ENCODE results near the gene GIT2.

Gene GIT2

DNA sequence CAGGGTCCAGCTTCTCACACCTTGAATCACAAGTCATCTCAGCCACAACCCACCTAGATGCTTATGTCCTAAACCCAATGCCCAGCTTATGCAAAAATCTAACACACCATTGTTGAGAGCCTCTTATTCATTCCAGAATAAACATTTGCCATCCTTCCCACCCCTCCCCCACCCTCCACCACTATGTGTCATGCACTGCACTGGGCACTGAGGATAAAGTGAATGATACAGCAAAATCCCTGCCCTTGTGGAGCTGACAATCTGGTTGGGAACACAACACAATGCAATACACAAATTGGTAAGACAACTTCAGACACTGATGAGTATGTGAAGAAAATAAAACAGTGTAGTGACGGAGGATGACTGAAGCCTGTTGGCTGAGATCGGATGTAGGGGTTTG, 114.4 kb downstream of the GIT2 start:
- DNase-seq, result no peak

DNA sequence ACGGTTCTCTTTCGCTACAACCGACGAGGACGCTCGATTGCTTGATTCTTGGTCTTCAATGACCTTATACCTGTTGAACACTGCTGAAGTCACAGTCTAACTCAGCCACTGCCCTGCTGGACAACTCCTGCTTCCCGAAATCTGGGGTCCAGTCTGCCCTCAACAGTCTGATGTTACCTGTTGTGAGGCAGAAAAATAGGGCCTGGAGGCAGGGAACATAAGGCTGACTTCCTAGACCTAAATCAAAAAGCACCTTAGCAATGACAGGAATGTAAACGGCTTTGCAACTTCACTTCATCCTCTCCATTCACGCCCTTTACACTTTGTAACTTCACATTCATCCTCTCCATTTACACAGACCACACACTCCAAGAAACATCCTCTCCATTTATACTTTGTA, 115.2 kb downstream of the GIT2 start:
- DNase-seq, result no peak

DNA sequence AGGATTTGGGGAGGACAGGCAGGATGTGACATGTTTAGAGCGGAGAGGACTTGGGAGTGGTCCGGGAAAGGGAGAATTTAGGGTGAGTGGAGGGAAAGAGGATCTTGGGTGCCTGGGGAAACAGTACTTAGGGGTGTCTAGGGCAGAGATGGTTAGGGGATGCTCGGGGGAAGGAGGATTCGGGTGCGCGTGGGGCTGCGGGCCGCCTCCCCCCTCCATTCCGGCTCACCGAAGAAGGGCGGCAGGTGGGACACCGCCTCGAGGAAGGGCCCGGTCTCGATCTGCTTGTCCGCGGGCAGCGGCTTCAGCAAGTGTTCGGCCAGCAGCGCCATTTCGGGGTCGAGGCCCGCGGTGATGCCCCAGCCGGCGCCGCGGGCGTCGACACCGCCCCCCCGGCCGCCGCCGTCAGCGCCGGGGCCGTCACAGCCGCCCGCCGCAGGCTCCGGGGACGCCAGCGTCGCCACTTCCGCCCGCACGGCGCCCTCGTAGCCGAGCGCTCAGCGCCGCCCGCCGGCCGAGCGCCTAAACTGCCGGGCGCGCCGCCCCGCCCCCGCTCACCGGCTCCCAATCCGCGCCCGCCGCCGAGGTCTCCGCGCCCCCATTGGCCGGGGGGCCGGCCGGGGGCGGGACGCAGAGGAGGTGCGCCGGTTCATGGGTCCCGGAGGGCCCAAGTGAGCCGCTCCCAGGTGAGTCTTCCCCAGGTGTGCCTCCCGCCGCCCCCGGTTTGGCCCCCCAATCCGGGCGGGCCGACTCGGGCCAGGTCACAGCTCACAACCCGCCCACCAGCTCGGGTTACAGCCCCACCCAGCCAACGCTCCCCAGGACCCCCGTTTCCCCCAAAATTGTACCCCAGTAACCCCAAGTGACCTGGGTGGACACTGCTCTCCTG, 115.9 kb downstream of the GIT2 start, which contains the start of gene GLTP:
TSS of gene GLTP (minus strand) at position 499 of the 889 bp plus-strand sequence. CDS start at position 332, 167 bp downstream.
- DNase-seq, result peak; percentile 71 to 91
